Measurements from ENCODE around the gene RAP1GAP2.
"Not testable (repeated sequence)": the region's sequence is repeated elsewhere in the genome, so short reads cannot be mapped to it uniquely, and the experiment has no call there.

RAP1GAP2 gene

DNA sequence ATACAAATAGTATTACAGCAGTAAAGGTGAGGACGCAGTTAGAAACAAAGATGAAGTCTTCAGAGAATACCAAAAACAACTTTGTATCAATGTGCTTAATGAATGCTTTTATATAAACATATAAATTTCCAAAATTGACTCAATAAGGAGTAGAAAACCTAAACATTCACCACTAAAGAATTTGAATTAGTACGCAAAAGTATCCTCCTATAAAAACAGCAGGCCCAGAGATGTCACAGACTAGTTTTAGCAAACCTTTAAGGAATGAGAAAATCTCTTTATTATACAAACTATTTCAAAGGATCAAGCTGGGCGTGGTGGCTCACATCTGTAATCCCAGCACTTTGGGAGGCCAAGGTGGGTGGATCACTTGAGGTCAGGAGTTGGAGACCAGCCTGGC lies 180.9 kb downstream of the RAP1GAP2 start:
- DNase-seq (ENCODE audit: low spot score): no peak
- Mint-ChIP-seq H3K36me3 (ENCODE audit: low read depth) (peaks cover 6% of the 10 kb centered on the region), H3K27ac (no peak overlapping the region), H3K4me1 (ENCODE audit: low read depth) (no peaks in the 10 kb centered on the region), H3K4me3 (no peak overlapping the region), H3K27me3 (ENCODE audit: low read depth) (no peaks in the 10 kb centered on the region), H3K9me3 (no peaks in the 10 kb centered on the region)

DNA sequence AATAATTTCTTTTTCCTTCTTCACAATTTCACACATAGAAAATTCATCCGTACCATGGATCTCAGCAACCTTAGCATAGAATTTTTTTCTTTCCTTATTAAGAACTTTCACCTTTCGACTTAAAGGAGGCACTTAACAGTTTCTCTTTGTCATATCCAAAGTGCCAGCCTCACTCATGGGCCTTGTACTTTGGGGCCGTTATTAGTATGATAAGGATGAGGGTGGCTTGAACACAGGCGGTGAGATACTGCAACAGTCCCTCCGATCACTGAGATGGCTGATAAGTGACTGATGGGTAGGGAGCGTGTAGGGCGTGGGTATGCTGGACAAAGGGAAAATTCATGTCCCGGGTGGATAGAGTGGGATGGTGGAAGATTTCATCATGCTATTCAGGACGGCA lies 181.9 kb downstream of the RAP1GAP2 start:
- H3K4me3 Mint-ChIP-seq: no peak overlapping the region
- DNase-seq (ENCODE audit: low spot score): no peak
- no peaks in the 10 kb centered on the region for H3K9me3 Mint-ChIP-seq
- H3K36me3 Mint-ChIP-seq (ENCODE audit: low read depth): peaks cover 11% of the 10 kb centered on the region
- H3K27ac Mint-ChIP-seq: no peak overlapping the region
- H3K4me1 Mint-ChIP-seq (ENCODE audit: low read depth): no peaks in the 10 kb centered on the region
- no peaks in the 10 kb centered on the region for H3K27me3 Mint-ChIP-seq (ENCODE audit: low read depth)

DNA sequence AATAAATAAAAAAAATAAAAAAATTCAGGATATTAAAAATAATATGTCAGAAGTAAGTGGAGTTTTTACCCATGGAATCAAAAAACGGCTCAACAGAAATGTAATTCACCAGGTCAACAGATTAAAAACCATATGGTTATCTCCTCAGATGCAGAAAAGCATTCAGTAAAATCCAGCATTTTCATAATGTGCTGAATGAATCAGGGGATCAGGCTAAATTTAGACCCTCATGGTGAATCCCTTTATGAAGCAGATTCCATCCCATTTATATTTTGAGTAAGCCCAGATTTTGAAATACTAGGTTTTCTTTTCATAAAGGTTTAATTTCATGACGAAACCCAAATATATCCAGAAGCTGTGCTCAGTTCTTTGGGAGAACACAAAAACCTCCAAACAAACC lies 182.8 kb downstream of the RAP1GAP2 start:
- Mint-ChIP-seq H3K4me1 (ENCODE audit: low read depth) (no peaks in the 10 kb centered on the region), H3K27me3 (ENCODE audit: low read depth) (no peaks in the 10 kb centered on the region), H3K36me3 (ENCODE audit: low read depth) (peaks cover 11% of the 10 kb centered on the region), H3K9me3 (no peaks in the 10 kb centered on the region), H3K27ac (no peak overlapping the region), H3K4me3 (no peak overlapping the region)
- DNase-seq (ENCODE audit: low spot score): no peak

DNA sequence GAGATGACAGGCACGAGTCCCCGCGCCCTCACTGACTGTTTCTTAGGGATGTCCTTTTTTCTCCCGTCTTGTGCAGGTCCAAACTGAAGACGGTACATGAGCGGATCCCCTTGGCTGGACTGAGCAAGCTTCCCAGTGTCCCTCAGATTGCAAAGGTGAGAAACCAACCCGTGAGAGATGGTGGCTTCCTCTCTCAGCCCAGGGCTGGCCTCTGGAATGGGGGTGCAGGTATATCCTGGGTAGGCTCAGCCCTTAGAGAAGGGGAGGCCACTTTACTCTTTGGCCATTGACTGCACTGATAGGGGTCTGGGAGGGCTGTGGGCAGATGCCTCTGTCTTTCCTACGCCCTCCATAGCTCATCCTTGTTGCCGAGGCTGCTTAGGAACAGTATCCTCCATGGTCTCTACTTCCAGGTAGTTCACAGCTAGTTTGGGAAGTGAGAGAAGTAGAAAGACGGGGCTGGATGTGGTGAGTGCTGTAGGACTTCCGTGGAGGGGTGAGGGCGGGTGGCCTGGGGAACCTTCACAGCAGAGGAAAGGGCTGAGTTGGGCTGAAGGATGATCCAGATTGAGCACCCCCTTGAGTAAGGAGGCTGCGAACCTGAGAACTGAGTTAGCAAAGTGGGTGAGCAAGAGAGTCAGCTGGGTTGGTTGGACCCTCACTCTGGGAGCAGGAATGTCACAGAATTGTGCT lies 184.1 kb downstream of the RAP1GAP2 start:
- DNase-seq (ENCODE audit: low spot score): no peak
- no peak overlapping the region for H3K27ac Mint-ChIP-seq
- H3K4me1 Mint-ChIP-seq (ENCODE audit: low read depth): no peaks in the 10 kb centered on the region
- peaks cover 14% of the 10 kb centered on the region for H3K36me3 Mint-ChIP-seq (ENCODE audit: low read depth)
- H3K9me3 Mint-ChIP-seq: no peaks in the 10 kb centered on the region
- H3K27me3 Mint-ChIP-seq (ENCODE audit: low read depth): no peaks in the 10 kb centered on the region
- no peak overlapping the region for H3K4me3 Mint-ChIP-seq

DNA sequence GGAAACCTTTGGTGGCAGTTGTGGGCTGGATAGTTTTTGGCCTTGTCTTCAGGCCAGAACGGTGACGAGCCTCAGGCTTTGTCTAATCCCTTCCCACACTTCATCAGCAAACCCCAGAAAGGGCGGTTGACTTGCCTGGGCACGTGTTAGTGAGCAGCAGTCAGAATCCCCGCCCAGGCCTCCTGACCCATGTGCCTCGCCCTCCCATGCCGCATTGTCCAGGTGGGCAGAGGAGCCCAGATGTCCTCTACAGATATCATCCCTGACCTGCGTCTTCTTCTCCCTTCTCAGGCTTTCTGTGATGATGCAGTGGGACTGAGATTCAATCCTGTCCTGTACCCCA lies 184.6 kb downstream of the RAP1GAP2 start:
- no peak overlapping the region for H3K4me3 Mint-ChIP-seq
- H3K9me3 Mint-ChIP-seq: no peaks in the 10 kb centered on the region
- no peak overlapping the region for H3K27ac Mint-ChIP-seq
- H3K4me1 Mint-ChIP-seq (ENCODE audit: low read depth): no peaks in the 10 kb centered on the region
- no peaks in the 10 kb centered on the region for H3K27me3 Mint-ChIP-seq (ENCODE audit: low read depth)
- peaks cover 16% of the 10 kb centered on the region for H3K36me3 Mint-ChIP-seq (ENCODE audit: low read depth)
- DNase-seq (ENCODE audit: low spot score): no peak

DNA sequence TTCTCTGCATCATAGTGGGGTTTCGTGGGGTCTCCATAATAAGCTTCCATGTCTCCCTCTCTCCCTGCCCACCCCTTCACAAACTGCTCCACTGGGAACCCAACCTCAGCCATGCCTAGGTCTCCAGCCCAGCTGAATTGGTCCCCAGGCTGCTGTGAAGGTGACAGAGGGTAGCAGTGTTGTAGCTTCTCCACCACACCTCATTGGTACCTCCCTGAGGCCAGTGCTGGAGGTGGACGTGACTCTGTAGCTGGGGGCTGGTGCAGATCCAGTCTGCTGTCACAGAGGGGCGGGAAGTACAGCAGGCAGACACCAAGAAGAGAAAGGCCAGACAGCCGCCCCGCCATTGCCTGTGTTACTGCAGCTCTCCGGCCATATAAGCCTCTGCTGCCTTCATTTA lies 185.1 kb downstream of the RAP1GAP2 start:
- Mint-ChIP-seq H3K4me1 (ENCODE audit: low read depth) (no peaks in the 10 kb centered on the region), H3K27ac (no peak overlapping the region), H3K4me3 (no peak overlapping the region), H3K27me3 (ENCODE audit: low read depth) (no peaks in the 10 kb centered on the region), H3K36me3 (ENCODE audit: low read depth) (peaks cover 16% of the 10 kb centered on the region), H3K9me3 (no peaks in the 10 kb centered on the region)
- DNase-seq (ENCODE audit: low spot score): no peak

DNA sequence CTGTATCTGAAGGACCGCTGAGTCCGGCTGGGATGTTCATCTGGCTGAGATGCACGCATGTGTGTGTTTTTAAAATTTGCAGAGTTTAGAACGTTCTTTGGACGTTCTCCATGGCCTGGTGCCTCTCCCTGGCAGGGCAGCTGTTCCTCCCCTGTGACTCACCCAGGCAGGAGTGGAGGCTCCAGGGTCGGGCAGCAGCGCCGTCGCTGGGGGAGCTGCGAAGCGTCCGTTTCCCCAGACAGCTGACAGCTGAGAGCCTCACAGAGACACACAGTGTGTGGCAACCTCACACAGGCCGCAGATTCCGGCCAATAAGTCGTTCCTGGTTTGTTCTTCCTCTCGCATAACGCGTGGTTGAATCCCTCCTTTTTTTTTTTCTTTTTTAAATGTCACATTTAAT lies 186.6 kb downstream of the RAP1GAP2 start:
- no peak for DNase-seq (ENCODE audit: low spot score)
- H3K4me3 Mint-ChIP-seq: no peak overlapping the region
- H3K27ac Mint-ChIP-seq: no peak overlapping the region
- no peaks in the 10 kb centered on the region for H3K9me3 Mint-ChIP-seq
- no peaks in the 10 kb centered on the region for H3K4me1 Mint-ChIP-seq (ENCODE audit: low read depth)
- no peaks in the 10 kb centered on the region for H3K27me3 Mint-ChIP-seq (ENCODE audit: low read depth)
- peaks cover 16% of the 10 kb centered on the region for H3K36me3 Mint-ChIP-seq (ENCODE audit: low read depth)

DNA sequence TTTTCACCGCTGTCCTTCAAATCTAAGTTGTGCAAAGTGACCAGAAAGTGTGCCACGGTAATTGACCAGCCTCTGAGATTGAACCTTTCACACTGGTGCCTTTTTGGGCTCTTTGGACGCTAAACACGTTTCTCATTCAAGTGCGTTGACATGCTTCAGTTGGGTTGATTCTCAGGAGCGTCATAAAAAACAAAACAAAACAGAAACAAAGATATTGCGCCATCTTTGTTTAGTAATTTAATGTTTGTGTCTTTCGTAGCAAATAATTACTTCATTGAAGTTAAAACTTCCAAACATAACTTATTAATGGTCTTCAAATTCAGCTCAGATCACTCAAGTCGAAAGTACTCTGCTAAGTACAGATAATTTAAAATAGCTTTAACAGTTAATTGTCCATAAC lies 187.0 kb downstream of the RAP1GAP2 start:
- Mint-ChIP-seq H3K4me3 (no peak overlapping the region), H3K27me3 (ENCODE audit: low read depth) (no peaks in the 10 kb centered on the region), H3K4me1 (ENCODE audit: low read depth) (no peaks in the 10 kb centered on the region), H3K36me3 (ENCODE audit: low read depth) (peaks cover 14% of the 10 kb centered on the region), H3K9me3 (no peaks in the 10 kb centered on the region), H3K27ac (no peak overlapping the region)
- DNase-seq (ENCODE audit: low spot score): no peak

DNA sequence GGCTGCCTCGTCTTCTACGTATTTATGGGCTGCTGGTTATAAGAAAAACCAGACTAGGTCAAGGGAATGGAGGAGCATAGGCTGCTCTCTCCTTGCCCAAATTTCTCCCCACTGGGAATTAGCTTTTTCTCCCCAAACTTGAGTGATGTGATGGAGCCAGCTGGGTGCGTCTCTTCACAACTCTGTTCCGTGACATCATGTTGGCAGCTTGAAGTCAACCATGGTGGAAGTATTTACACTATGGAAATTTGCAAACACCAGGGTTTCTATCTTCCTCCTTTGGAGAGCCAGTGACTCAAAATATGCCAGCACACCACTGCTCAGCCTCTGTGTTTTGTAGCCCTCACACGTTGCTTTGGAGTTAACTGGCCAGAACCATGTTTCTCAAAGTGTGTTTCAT lies 189.1 kb downstream of the RAP1GAP2 start:
- DNase-seq (ENCODE audit: low spot score): no peak
- peaks cover 12% of the 10 kb centered on the region for H3K36me3 Mint-ChIP-seq (ENCODE audit: low read depth)

DNA sequence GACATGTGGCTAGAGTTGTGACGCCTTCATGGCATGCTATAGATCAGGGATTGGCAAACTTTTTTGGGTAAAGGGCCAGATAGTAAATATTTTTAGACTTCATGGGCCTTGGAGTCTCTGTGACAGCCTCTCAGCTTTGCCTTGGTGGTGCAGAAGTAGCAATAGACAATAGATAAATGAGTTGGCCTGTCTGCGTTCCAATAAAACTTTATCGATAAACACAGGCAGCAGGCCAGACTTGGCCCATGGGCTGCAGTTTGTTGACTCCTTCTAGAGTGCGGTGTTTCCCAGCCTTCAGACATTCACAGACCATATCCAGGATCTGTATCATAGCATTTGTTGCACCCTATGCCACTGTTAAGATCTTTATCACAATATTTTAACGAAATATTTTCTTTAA lies 190.7 kb downstream of the RAP1GAP2 start:
- H3K4me3 Mint-ChIP-seq: no peak overlapping the region
- peaks cover 9% of the 10 kb centered on the region for H3K36me3 Mint-ChIP-seq (ENCODE audit: low read depth)
- H3K27ac Mint-ChIP-seq: no peak overlapping the region
- no peak for DNase-seq (ENCODE audit: low spot score)
- no peaks in the 10 kb centered on the region for H3K4me1 Mint-ChIP-seq (ENCODE audit: low read depth)
- H3K9me3 Mint-ChIP-seq: no peaks in the 10 kb centered on the region
- H3K27me3 Mint-ChIP-seq (ENCODE audit: low read depth): no peaks in the 10 kb centered on the region

More for the DNA sequence above, 189.1 kb downstream of the RAP1GAP2 start:
- Mint-ChIP-seq H3K27ac (peak overlapping the region; percentile 55), H3K27me3 (ENCODE audit: low read depth) (no peaks in the 10 kb centered on the region), H3K4me3 (no peak overlapping the region), H3K9me3 (no peaks in the 10 kb centered on the region), H3K4me1 (ENCODE audit: low read depth) (no peaks in the 10 kb centered on the region)

DNA sequence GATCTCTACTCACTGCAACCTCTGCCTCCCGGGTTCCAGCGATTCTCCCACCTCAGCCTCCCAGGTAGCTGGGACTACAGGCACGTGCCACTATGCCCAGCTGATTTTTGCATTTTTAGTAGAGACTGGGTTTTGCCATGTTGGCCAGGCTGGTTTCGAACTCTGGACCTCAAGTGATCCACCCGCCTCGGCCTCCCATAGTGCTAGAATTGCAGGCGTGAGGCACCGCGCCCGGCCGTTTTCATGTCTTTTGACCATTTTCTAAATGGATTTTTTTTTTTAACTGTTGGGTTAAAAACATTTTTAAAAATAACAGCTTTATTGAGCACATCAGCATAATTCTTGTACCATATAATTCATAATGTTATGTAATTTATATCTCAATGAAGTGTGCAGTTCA lies 193.2 kb downstream of the RAP1GAP2 start:
- not testable (repeated sequence) for H3K9me3 Mint-ChIP-seq; DNase-seq (ENCODE audit: low spot score); H3K4me1 Mint-ChIP-seq (ENCODE audit: low read depth); H3K4me3 Mint-ChIP-seq; H3K36me3 Mint-ChIP-seq (ENCODE audit: low read depth); H3K27ac Mint-ChIP-seq; H3K27me3 Mint-ChIP-seq (ENCODE audit: low read depth)

DNA sequence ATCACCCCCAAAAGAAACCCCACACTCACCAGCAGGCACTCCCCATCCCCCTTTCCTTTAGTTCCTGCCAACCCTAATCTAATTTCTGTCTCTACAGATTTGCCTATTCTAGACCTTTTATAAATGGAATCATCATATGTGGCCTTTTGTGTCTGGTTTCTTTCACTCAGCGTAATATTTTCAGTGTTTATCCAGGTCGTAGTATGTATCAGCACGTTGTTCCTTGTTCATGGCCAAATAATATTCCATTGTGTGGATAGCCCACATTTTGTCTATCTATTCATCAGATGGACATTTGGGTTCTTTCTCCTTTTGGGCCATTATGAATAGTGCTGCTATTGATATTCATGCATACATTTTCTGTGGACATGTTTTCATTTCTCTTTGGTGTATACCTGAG lies 193.6 kb downstream of the RAP1GAP2 start:
- peaks cover 6% of the 10 kb centered on the region for H3K36me3 Mint-ChIP-seq (ENCODE audit: low read depth)
- no peaks in the 10 kb centered on the region for H3K27me3 Mint-ChIP-seq (ENCODE audit: low read depth)
- no peaks in the 10 kb centered on the region for H3K4me1 Mint-ChIP-seq (ENCODE audit: low read depth)
- no peak overlapping the region for H3K4me3 Mint-ChIP-seq
- no peak for DNase-seq (ENCODE audit: low spot score)
- H3K9me3 Mint-ChIP-seq: no peaks in the 10 kb centered on the region
- no peak overlapping the region for H3K27ac Mint-ChIP-seq

DNA sequence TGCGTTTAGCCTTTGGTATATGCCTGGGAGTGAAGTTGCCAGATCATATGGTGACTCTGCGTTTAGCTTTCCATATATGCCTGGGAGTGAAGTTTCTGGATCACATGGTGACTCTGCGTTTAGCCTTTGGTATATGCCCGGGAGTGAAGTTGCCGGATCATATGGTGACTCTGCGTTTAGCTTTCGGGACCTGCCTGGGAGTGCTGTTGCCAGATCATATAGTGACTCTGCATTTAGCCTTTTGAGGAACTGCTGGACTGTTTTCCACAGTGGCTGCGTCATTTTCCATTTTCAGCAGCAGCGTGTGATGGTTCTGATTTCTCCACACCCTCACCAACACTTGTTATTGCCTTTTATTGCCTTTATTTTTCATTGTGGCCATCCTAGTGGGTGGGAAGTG lies 194.2 kb downstream of the RAP1GAP2 start:
- no peaks in the 10 kb centered on the region for H3K4me1 Mint-ChIP-seq (ENCODE audit: low read depth)
- no peaks in the 10 kb centered on the region for H3K9me3 Mint-ChIP-seq
- no peak overlapping the region for H3K4me3 Mint-ChIP-seq
- H3K27me3 Mint-ChIP-seq (ENCODE audit: low read depth): no peaks in the 10 kb centered on the region
- peaks cover 4% of the 10 kb centered on the region for H3K36me3 Mint-ChIP-seq (ENCODE audit: low read depth)
- DNase-seq (ENCODE audit: low spot score): no peak
- H3K27ac Mint-ChIP-seq: no peak overlapping the region

DNA sequence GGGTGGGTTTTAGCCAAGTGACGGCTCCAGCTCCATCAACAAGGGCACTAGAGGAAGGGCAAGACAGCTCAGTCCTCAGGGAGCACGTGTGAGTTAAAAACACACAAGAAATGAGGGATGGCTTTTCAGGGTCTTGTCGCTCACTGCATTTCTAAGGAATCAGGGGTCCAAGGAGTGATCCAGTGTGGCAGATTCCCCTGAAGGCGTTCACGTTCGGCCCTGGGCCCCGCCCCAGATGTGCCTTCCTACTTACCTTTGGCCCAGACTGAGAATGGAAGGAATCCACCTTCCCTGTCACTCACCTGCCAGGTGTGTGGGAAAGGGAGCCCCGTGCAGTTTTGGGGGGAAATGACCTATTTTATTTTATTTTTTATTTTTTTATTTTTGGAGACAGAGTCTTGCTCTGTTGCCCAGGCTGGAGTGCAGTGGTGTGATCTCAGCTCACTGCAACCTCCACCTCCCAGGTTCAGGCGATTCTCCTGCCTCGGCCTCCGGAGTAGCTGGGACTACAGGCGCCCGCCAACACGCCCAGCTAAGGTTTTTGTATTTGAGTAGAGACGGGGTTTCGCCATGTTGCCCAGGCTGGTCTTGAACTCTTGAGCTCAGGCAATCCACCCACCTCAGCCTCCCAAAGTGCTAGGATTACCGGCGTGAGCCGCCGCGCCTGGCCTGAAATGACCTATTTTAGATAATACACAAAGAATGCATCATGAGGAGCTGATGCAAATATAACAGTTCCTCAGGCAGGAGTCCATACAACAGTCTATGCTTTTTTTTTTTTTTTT lies 195.3 kb downstream of the RAP1GAP2 start:
- DNase-seq (ENCODE audit: low spot score); H3K27ac Mint-ChIP-seq; H3K27me3 Mint-ChIP-seq (ENCODE audit: low read depth); H3K9me3 Mint-ChIP-seq; H3K4me3 Mint-ChIP-seq; H3K36me3 Mint-ChIP-seq (ENCODE audit: low read depth); H3K4me1 Mint-ChIP-seq (ENCODE audit: low read depth): not testable (repeated sequence)

DNA sequence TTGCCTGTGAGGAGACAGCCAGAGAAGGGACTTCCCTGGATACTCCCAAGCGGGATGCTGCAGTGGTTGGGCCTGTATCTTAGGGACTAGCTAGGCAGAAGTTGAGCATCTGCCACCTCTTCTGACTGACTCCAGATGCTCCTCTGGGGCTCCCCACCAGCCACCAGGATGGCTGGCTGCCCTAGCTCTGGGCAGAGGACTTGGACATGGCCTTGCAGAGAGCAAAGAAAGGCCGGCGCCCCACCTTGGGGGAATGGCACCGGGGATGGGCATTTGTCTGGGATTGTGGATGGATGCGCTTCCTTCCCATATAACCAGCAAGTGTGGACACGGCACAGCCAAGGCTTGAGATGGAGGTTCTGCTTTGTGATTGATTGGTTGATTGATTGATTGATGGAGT lies 198.2 kb downstream of the RAP1GAP2 start:
- Mint-ChIP-seq H3K36me3 (ENCODE audit: low read depth) (peaks cover 8% of the 10 kb centered on the region), H3K4me1 (ENCODE audit: low read depth) (no peaks in the 10 kb centered on the region), H3K9me3 (no peaks in the 10 kb centered on the region), H3K4me3 (no peak overlapping the region), H3K27ac (no peak overlapping the region), H3K27me3 (ENCODE audit: low read depth) (no peaks in the 10 kb centered on the region)
- no peak for DNase-seq (ENCODE audit: low spot score)

Measured in T-helper 2 cell treated with Interferon-gamma antibody and Interleukin-4, amounts not matched to agents 5 μg/mL and 100 μg/mL, for 36 hours (primary cell).